Stimulated activated naive CD8-positive, alpha-beta T cell treated with anti-CD3 and anti-CD28 coated beads, Interleukin-15, amount 100 ng/mL, for 72 hours (primary cell): ENCODE measurements around the gene FBXW10B.
"Not testable (repeated sequence)": the region's sequence is repeated elsewhere in the genome, so short reads cannot be mapped to it uniquely, and the experiment has no call there.

Source experiments
- ATAC-seq: fragments of 150-1000 bp; cut with Tn5 transposase; 2 replicates; pipeline ENCODE4 v1.10.0; 2021; ENCODE audit warnings: mild to moderate bottlenecking, moderate library complexity
- DNase-seq, 2 donors: peaks; one replicate each; pipeline ENCODE4 v3.0.0; 2021 to 2022
- H3K27ac Mint-ChIP-seq, 2 donors: one replicate each; pipeline ENCODE4 v1.8.0; 2022; ENCODE audit warnings: mild to moderate bottlenecking in 2 of 2, mixed read lengths in 2 of 2, moderate library complexity in 2 of 2
- H3K27me3 Mint-ChIP-seq: one replicate; pipeline ENCODE4 v1.8.0; 2022; ENCODE audit warnings: mixed read lengths
- H3K4me1 Mint-ChIP-seq: one replicate; pipeline ENCODE4 v1.8.0; 2022; ENCODE audit warnings: mild to moderate bottlenecking, mixed read lengths
- H3K4me3 Mint-ChIP-seq, 2 donors: one replicate each; pipeline ENCODE4 v1.8.0; 2022; ENCODE audit warnings: mild to moderate bottlenecking in 2 of 2, mixed read lengths in 2 of 2, moderate library complexity in 1 of 2
- H3K9me3 Mint-ChIP-seq, 2 donors: one replicate each; pipeline ENCODE4 v1.8.0; 2022; ENCODE audit warnings: mixed read lengths in 2 of 2

Gene FBXW10B

DNA sequence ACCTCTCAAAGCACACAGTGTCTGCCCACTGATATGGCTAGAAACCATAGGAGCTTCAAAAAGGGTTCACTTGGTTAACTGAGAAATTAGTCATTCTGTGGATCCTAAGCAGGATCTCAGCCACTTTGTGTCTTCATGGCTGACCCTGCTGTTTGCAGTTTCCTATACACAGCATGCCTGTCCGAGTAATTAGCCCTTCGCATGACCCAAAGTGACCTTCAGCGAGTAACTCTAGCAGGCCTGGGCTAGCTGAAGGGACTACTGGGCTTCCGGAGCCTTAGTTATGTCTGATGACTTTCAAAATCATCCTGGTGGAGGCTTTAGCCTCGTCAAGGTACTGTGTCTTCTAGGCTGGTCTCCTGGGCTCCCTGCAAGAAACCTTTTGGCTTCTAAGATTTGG, 28.9 kb upstream of the FBXW10B start:
- H3K9me3 Mint-ChIP-seq: no peaks in the 10 kb centered on the region
- DNase-seq: no peak
- no peak overlapping the region for H3K4me3 Mint-ChIP-seq

DNA sequence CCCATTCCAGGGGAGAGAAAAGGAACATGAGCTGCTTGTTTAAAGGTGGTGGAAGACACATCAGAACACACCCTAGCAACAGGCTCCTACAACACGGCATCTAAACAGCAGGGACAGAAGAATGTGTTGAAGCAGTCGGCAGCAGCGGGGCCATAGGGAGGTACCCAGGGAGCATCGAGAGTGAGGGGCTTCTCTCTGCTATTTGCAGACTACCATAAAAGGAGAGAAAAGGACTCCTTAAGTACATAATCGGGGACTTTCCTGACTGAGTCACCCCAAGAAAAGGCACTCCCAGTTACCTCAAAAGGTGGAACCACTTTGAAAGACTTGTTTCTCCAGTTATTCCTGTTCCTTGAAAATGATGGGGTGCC, 26.4 kb upstream of the FBXW10B start:
- H3K27me3 Mint-ChIP-seq, H3K9me3 Mint-ChIP-seq, H3K4me3 Mint-ChIP-seq, DNase-seq, ATAC-seq: not testable (repeated sequence)
- peaks cover 18% of the 10 kb centered on the region for H3K4me1 Mint-ChIP-seq
- peak overlapping the region in 1 of 2 donors; percentile 90 for H3K27ac Mint-ChIP-seq

More for the DNA sequence above, 28.9 kb upstream of the FBXW10B start:
- Mint-ChIP-seq H3K27me3 (no peaks in the 10 kb centered on the region), H3K4me1 (peaks cover 34% of the 10 kb centered on the region), H3K27ac (peak overlapping the region in 1 of 2 donors; percentile 76)
- ATAC-seq: no peak

DNA sequence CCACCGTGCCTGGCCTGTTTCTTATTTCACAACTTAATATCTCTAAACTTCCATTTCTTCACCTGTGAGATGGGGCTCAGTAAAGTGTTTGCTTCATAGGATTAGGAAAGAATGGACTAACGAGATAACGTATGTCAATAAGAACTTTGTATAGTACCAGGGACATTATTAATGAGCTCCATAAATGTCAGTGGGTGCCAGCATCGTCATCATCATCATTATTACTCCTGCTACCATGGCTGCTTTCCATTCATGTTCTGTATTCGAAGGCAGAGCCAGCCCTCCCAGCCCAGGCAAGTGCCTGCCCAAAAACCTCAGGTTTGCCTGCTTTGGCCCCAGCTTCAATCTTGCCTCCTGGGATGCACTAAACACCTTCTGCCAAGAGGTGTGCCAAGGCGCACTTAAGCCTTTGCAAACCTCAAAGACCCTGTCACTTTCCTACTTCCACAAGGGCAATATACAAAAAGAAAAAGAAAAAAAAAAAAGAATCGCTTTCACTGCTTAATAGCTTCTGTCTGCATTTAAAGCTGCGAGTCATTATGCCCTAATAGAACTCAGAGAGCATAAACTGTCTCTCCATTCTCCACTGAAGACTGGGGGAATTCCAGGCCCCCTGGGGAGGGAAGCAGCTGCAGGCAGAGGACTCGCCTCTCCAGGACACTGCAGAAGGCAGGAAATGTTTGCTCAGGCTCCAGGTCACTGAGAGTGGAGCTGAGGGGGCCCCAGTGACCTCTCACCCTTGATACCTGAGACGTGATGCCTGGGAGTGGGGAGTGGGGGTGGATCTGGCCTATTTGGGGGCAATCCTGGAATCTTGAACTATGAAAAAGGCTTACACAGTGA, 25.8 kb upstream of the FBXW10B start:
- H3K4me3 Mint-ChIP-seq: peak overlapping the region in 1 of 2 donors; percentile 17
- not testable (repeated sequence) for H3K27me3 Mint-ChIP-seq, DNase-seq, H3K9me3 Mint-ChIP-seq, ATAC-seq
- peak overlapping the region in 1 of 2 donors; percentile 90 for H3K27ac Mint-ChIP-seq
- peaks cover 11% of the 10 kb centered on the region for H3K4me1 Mint-ChIP-seq

DNA sequence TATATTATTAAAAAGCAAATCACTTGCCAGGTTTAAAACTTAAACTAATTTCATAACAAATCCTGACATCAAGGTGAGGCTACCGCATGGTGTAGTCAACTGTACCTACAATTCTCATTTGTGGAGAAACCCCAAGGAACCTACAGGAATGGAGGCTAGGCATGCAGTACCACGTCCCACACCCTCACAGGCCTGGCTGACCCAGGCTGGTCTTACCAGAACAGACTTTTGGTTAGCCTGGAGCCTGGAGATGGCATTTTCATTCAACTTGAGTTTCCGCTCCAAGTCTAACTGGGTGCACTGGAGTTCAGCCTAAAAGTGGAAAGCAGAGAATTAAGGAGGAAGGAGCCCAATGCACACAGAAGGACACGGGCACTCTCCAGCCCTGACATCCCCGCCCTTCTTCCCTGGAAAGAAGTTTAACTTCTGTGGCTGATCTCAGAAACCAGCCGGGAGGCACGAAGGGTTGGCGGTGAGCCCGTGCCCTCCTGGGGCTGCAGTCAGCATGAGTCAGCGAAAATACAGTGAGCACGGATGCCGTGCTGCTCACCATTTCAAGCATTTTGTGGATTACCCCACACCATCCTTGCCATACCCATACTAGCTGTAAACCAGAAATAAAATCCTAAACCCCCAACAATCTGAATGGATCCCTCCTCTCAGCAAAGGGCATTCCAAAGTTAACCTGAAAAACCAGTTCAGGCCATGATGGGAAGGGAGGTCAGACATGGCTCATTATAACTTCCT, 23.2 kb upstream of the FBXW10B start:
- not testable (repeated sequence) for H3K27ac Mint-ChIP-seq, H3K27me3 Mint-ChIP-seq, ATAC-seq, H3K4me3 Mint-ChIP-seq, DNase-seq, H3K9me3 Mint-ChIP-seq
- peaks cover 11% of the 10 kb centered on the region for H3K4me1 Mint-ChIP-seq

DNA sequence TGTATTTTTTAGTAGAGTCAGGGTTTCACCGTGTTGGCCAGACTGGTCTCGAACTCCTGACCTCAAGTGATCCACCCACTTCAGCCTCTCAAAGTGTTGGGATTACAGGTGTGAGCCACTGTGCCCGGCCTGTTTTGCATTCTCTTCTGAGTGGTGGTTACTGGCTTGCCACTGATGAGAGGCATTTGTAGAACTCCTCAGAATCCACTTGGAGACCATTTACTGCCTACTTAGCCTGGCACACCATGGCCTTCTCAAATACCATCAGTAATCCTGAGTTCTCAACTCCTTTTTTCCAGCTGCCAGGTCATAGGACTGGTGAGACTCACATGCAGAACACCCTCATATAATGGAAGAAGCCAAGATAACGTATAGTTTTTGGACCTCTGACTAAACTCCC, 22.5 kb upstream of the FBXW10B start:
- not testable (repeated sequence) for H3K27ac Mint-ChIP-seq, H3K9me3 Mint-ChIP-seq, ATAC-seq, H3K4me3 Mint-ChIP-seq, H3K27me3 Mint-ChIP-seq, DNase-seq
- H3K4me1 Mint-ChIP-seq: peaks cover 11% of the 10 kb centered on the region

DNA sequence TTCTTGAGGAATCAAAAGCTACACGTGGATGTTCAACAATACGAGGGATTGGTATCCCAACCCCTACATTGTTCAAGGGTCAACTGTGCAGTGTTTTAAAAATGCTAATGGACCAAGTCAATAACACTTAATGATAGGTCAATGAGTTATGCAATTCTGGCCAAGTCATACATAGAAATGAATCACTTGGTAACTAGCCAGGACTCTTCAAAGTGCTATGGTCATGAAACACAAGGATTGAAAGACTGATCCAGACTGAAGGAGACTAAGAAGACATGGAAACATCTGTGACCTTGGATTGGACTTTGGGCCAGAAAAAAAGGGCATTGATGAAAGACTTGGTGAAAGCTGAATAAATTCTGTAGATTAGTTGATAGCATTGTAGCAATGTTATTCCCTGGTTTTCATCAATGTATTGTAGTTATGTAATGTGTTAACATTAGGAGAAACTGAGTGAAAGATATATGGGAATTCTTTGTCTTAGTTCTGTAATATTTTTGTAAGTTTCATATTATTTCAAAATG, 11.5 kb upstream of the FBXW10B start:
- H3K9me3 Mint-ChIP-seq, H3K4me3 Mint-ChIP-seq, H3K27me3 Mint-ChIP-seq, H3K27ac Mint-ChIP-seq, H3K4me1 Mint-ChIP-seq, ATAC-seq, DNase-seq: not testable (repeated sequence)

DNA sequence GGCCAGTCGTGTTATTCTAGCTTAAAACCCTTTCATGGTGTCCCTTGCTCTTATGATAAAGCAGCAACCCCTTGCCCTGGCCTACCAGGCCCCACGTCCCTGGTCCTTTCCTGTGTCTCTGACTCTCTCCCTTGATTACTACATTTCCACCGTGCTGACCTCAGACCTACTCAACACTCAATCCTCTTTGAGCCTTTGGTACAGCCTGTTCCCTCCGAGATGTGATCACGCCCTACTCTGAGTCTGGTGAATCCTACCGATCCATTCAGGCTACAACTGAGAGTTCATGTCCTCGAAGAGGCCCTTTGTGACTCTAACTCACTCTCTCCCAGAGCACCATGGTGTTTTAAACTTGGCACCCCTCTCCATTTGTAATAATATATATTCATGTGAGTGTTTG, 10.5 kb upstream of the FBXW10B start:
- ATAC-seq, H3K4me3 Mint-ChIP-seq, DNase-seq, H3K4me1 Mint-ChIP-seq, H3K27ac Mint-ChIP-seq, H3K9me3 Mint-ChIP-seq, H3K27me3 Mint-ChIP-seq: not testable (repeated sequence)

DNA sequence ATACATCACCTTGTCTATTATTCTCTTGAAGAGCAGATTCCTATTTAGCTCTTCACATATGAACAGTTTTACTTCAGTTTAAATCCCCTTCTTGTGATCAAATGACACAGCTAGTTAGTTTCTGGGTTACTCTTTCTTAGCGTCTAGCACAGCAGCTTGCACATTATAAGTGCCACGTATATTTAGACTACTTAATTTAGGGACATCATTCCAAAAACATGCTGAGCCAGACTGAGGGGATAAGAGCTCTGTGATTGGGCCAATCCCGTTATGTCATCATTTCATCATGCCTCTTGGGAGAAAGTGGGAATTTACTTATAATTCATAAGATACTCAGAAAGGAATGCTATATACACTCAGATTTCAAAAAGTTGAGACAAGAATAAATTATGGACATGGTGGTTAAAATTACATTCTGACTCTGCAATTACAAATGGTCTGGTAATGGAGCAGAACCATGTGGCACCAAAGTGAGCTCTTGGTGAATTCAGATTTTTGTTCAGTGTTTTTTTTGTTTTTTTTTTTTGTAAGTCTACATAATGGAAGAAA, 4.2 kb upstream of the FBXW10B start:
- DNase-seq, H3K9me3 Mint-ChIP-seq, H3K4me1 Mint-ChIP-seq, H3K27me3 Mint-ChIP-seq, ATAC-seq, H3K4me3 Mint-ChIP-seq, H3K27ac Mint-ChIP-seq: not testable (repeated sequence)

DNA sequence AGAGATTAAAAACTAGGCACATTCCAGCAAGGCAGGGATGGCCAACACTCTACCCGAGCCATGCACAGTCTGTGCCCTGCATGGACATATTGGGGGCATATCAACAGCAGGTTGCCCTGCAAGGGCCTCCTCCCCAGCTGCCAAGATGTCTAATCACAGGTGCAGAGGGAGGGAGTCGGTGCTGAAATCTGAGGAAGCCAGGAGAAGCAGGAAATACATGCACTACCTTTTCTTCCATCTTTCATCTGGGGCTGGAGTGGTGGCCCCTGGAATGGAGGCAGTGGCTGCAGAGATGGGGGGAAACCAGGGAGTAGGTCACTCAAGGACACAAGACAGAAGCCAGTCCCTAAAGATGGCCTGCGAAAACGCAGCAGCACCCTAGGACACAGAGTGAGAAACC, 3.8 kb upstream of the FBXW10B start:
- not testable (repeated sequence) for H3K27me3 Mint-ChIP-seq, H3K4me3 Mint-ChIP-seq, ATAC-seq, H3K4me1 Mint-ChIP-seq, H3K9me3 Mint-ChIP-seq, DNase-seq, H3K27ac Mint-ChIP-seq

DNA sequence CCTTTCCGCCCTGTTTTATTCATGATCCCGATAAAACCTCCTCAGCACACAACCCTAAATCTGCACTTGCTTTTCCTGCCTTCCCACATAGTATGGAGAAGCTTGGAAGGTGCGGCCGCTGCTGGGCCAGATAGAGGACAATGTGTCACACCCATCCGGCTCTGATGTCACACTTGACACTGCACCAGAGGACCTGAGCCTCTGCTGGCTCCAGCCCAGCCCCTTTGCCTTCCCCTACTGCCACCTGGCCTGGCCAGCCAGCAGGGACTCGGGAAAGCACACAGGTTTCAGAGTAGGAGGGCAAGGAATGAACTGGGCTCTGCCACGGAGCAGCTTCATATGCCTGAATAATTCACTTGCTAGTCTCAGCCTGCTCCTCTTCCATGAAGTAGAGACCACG, 2.6 kb upstream of the FBXW10B start:
- not testable (repeated sequence) for H3K9me3 Mint-ChIP-seq, ATAC-seq, H3K27me3 Mint-ChIP-seq, H3K27ac Mint-ChIP-seq, DNase-seq, H3K4me3 Mint-ChIP-seq, H3K4me1 Mint-ChIP-seq

DNA sequence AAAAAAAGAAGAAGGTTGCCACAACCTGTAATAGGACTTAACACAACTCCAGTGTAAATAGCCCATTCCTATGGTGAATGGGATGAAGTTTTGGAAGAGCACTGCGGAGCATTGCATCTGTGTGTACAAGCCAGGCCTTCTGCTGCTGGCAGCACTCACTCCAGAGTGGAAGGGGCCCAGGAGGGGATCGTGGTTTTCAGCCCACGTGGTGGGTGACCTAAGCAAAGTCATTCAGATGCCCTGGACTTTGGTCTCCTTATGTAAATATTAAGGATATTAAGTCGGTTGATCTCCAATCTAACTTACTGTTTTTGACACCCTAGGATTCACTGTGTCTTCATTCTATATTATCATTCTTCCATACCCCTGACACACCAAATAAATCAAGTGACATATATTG, 2.7 kb downstream of the FBXW10B start:
- ATAC-seq, H3K27me3 Mint-ChIP-seq, DNase-seq, H3K27ac Mint-ChIP-seq, H3K4me3 Mint-ChIP-seq, H3K4me1 Mint-ChIP-seq, H3K9me3 Mint-ChIP-seq: not testable (repeated sequence)

DNA sequence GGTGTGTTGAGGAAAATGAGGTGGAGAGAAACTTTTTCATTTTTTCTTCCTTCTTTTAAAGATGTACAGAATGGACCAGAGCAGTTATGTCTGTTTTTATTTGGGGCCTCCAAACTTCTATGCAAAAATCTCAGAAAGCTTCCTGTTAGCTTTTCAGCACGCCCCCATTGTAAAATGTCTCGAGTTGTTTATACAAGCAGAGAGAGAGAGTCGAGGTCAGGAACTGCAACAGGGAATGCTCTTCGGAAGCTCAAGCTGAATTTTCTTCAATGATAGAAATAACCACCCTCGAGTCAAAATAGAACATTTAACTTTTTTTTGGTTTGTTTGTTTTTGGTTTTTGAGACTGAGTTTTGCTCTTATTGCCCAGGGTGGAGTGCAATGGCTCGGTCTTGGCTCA, 3.7 kb downstream of the FBXW10B start:
- ATAC-seq, DNase-seq, H3K4me3 Mint-ChIP-seq: not testable (repeated sequence)

DNA sequence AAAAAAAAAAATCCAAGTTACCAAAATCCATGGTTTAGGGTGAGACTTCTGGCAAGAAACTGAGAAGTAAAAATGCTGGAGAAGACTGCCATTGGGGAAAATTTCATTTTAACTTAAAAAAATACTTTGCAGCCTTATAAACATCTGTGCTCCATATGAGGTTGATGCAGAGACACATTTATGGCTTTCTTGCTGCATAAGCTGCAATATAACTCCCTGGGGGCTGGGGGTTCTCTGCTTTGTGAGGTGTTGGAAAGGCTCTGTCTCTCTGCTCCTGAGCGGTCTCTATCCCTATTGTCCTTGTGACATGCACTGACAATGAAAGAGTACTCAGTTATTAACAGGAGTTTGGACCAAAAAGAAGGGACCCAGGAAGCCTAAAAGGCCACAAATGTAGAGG, 6.4 kb downstream of the FBXW10B start:
- not testable (repeated sequence) for ATAC-seq, H3K27ac Mint-ChIP-seq, H3K27me3 Mint-ChIP-seq, H3K9me3 Mint-ChIP-seq, H3K4me3 Mint-ChIP-seq, DNase-seq, H3K4me1 Mint-ChIP-seq

More for the DNA sequence above, 3.7 kb downstream of the FBXW10B start:
- not testable (repeated sequence) for H3K4me1 Mint-ChIP-seq, H3K27me3 Mint-ChIP-seq, H3K9me3 Mint-ChIP-seq, H3K27ac Mint-ChIP-seq

DNA sequence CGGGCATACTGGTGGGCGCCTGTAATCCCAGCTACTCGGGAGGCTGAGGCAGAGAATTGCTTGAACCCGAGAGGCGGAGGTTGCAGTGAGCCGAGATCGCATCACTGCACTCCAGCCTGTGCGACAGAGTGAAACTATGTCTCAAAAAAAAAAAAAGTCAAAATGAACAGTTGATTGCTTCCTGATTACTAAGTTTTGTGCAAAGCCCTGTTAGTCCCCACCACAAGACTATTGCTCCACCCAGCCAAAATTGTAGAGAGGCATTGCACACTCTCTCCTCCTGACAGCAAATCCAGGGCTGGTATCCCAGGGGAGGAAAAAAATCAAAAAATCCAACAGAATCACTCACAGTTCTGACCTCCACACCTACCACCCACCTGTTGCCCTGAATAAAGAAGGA, 26.5 kb downstream of the FBXW10B start:
- not testable (repeated sequence) for H3K27ac Mint-ChIP-seq, H3K9me3 Mint-ChIP-seq, H3K27me3 Mint-ChIP-seq, H3K4me3 Mint-ChIP-seq, ATAC-seq, DNase-seq
- peaks cover 27% of the 10 kb centered on the region for H3K4me1 Mint-ChIP-seq

DNA sequence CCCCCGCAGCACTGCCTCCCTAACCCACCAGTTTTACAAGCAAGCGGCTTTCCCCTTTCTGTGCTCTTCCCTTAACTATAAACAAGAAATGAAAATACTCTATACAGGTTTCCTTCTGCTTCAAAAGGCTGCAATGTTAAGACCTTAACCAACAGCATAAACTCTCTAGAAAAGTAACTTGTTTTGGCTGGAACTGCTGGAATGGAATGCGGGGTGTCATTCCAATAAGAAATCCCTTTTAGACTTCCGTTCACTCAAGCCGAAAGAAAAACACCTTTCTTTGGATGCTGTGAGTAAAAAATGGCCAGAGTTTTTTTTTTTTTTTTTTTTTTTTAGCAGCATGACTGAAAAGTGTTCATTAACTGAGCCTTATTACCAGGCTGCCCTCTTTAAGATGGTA, 27.5 kb downstream of the FBXW10B start:
- not testable (repeated sequence) for ATAC-seq

DNA sequence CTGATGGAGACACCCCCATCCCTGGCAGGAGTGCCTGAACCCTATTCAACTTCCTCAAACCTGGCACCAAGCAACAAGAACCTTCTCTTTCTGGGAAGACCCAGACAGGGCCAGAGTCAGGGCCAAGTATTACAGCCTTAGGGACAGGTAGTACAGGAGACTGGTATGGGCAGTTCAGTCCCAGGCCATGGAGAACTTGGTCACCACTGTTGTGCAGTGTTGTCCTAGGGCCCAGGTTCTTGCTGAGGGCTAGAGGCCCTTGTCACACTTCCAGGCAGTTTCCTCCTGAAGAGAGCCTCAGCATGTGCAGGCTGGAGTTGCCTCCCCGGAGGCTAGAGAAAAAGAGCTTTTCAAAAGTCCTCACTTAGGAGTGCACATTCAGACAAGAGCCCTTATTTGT, 28.7 kb downstream of the FBXW10B start:
- not testable (repeated sequence) for DNase-seq, ATAC-seq, H3K27ac Mint-ChIP-seq, H3K9me3 Mint-ChIP-seq
- H3K27me3 Mint-ChIP-seq: peaks cover 26% of the 10 kb centered on the region
- H3K4me3 Mint-ChIP-seq: peak overlapping the region in 1 of 2 donors; percentile 54
- peaks cover 34% of the 10 kb centered on the region for H3K4me1 Mint-ChIP-seq

More for the DNA sequence above, 27.5 kb downstream of the FBXW10B start:
- peaks cover 32% of the 10 kb centered on the region for H3K4me1 Mint-ChIP-seq
- H3K4me3 Mint-ChIP-seq, H3K9me3 Mint-ChIP-seq, H3K27ac Mint-ChIP-seq, DNase-seq: not testable (repeated sequence)
- peaks cover 15% of the 10 kb centered on the region for H3K27me3 Mint-ChIP-seq
